Natural killer cell (primary cell): ENCODE results near the gene FNDC3B. TPM values are rescaled to one million over a fixed set of nuclear protein-coding genes. Genes with fewer than 3 reads are reported as not detected.
A peak's percentile ranks its signal among the peaks of the same experiment; 100 is the strongest.

ENCODE experiments used
- ATAC-seq, 3 donors: fragments of 150-1000 bp in 2 of 3; fragments of 200-7000 bp in 1 of 3; cut with Tn5 transposase; 1 replicate in 1 of 3; 2 replicates in 2 of 3; pipeline ENCODE4 v1.10.0; 2021; ENCODE audit warnings: mild to moderate bottlenecking in 2 of 3, moderate library complexity in 2 of 3
- DNase-seq, 2 donors: peaks; one replicate each; pipeline versions ENCODE4 v3.0.0 to v3.0.0-alpha.2; 2013 to 2021; ENCODE audit warnings: mixed read lengths in 1 of 2
- H3K27ac ChIP-seq: one replicate; pipeline ENCODE4 v1.5.1; 2013; ENCODE audit warnings: mild to moderate bottlenecking, low read length
- H3K27me3 ChIP-seq: one replicate; pipeline ENCODE4 v1.6.1; 2013; ENCODE audit warnings: low read length; ENCODE audit not compliant: control insufficient read depth, insufficient read depth
- H3K36me3 ChIP-seq: one replicate; pipeline ENCODE4 v1.6.1; 2013; ENCODE audit warnings: low read length; ENCODE audit not compliant: control insufficient read depth, insufficient read depth
- H3K4me1 ChIP-seq: one replicate; pipeline ENCODE4 v1.6.1; 2013; ENCODE audit warnings: low read length; ENCODE audit not compliant: control insufficient read depth, insufficient read depth
- H3K4me3 ChIP-seq: one replicate; pipeline ENCODE4 v1.5.1; 2013; ENCODE audit warnings: low read length
- H3K9me3 ChIP-seq: one replicate; pipeline ENCODE4 v1.6.1; 2013; ENCODE audit warnings: low read length; ENCODE audit not compliant: control insufficient read depth, insufficient read depth
- H3K27ac Mint-ChIP-seq, 2 donors: one replicate each; pipeline ENCODE4 v1.8.0; 2022; ENCODE audit warnings: mild to moderate bottlenecking in 2 of 2, mixed read lengths in 2 of 2, moderate library complexity in 1 of 2
- H3K27me3 Mint-ChIP-seq, 2 donors: one replicate each; pipeline ENCODE4 v1.8.0; 2022; ENCODE audit warnings: low read depth in 2 of 2, mixed read lengths in 2 of 2
- H3K36me3 Mint-ChIP-seq: one replicate; pipeline ENCODE4 v1.8.0; 2022; ENCODE audit warnings: mixed read lengths
- H3K4me1 Mint-ChIP-seq, 2 donors: one replicate each; pipeline ENCODE4 v1.8.0; 2022; ENCODE audit warnings: mixed read lengths in 2 of 2
- H3K4me3 Mint-ChIP-seq: one replicate; pipeline ENCODE4 v1.8.0; 2022; ENCODE audit warnings: mild to moderate bottlenecking, moderate library complexity, mixed read lengths
- H3K9me3 Mint-ChIP-seq, 2 donors: one replicate each; pipeline ENCODE4 v1.8.0; 2022; ENCODE audit warnings: mixed read lengths in 2 of 2
- WGBS: methylation state at CpG from one replicate; pipeline ENCODE4 v1.1.7; 2013; ENCODE audit warnings: missing lambda C conversion rate; ENCODE audit not compliant: insufficient coverage; 5-methylcytosine and 5-hydroxymethylcytosine counted together
- intact Hi-C: fragments of 100-400 bp; cut with micrococcal nuclease; formaldehyde crosslinking; loops from one replicate; pipeline ENCODE4 v1.14.2; 2022
- total RNA-seq, 4 donors: library from RNA; stranded (reverse); fragments of 120-200 nt in 1 of 4; gene quantifications; one replicate each; pipeline versions ENCODE4 v1.2.3 to v1.2.4, GENCODE V29; 2013 to 2022
- TF ChIP-seq, protein P1 (sequence below): fragments of 200-600 bp; IDR thresholded peaks from one replicate; pipeline ENCODE4 v1.8.0; 2022; ENCODE audit warnings: antibody characterized with exemption

The FNDC3B gene
- total RNA-seq, 3 donors from 2014 or later (not counting 1 experiment from before 2014, with no cell fraction given): 154 to 214 (median 206) TPM

DNA sequence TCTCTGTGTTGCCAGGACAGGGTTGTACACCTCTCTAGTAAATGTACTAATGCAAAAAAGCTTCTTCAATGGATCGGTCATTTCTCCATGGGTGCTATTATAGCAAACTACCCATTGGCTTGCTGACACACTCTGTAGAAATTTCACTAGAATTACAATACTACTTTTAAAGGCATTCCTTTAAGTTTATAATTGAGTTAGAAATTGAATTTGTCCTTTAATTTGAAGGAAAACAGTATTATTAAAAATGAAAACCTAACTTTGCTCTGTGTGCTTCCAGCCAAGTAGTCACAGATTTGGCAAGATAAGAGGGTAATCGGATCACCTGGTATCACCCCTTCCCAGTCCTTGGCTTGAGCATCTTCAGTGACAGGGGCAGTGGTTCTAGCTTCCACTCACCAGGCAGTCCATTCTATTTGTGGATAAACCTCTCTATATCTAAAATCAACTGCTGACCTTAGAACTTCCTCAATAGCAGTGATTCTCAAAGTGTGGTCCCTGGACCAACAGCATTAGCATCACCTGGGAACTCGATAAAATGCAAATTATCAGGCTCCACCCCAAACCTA is 315.6 kb downstream of the FNDC3B start:
- peaks cover 44% of the 10 kb centered on the region for H3K36me3 ChIP-seq
- Mint-ChIP-seq H3K4me3 (no peak overlapping the region), H3K36me3 (peaks cover 25% of the 10 kb centered on the region), H3K27ac (no peak overlapping the region), H3K27me3 (no peaks in the 10 kb centered on the region), H3K4me1 (peaks cover 38 to 46% of the 10 kb centered on the region in 2 donors), H3K9me3 (no peaks in the 10 kb centered on the region)
- H3K27me3 ChIP-seq: no peaks in the 10 kb centered on the region
- H3K9me3 ChIP-seq: no peaks in the 10 kb centered on the region
- 96% methylated on average over 3 of the region's 3 CpGs for WGBS
- DNase-seq (no peak), ATAC-seq (no peak)
- intact Hi-C loops: no loop called here
- H3K4me3 ChIP-seq: no peak overlapping the region
- no peak overlapping the region for H3K27ac ChIP-seq
- TF ChIP-seq, protein P1, sequence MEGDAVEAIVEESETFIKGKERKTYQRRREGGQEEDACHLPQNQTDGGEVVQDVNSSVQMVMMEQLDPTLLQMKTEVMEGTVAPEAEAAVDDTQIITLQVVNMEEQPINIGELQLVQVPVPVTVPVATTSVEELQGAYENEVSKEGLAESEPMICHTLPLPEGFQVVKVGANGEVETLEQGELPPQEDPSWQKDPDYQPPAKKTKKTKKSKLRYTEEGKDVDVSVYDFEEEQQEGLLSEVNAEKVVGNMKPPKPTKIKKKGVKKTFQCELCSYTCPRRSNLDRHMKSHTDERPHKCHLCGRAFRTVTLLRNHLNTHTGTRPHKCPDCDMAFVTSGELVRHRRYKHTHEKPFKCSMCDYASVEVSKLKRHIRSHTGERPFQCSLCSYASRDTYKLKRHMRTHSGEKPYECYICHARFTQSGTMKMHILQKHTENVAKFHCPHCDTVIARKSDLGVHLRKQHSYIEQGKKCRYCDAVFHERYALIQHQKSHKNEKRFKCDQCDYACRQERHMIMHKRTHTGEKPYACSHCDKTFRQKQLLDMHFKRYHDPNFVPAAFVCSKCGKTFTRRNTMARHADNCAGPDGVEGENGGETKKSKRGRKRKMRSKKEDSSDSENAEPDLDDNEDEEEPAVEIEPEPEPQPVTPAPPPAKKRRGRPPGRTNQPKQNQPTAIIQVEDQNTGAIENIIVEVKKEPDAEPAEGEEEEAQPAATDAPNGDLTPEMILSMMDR: no peak
- H3K4me1 ChIP-seq: no peaks in the 10 kb centered on the region

DNA sequence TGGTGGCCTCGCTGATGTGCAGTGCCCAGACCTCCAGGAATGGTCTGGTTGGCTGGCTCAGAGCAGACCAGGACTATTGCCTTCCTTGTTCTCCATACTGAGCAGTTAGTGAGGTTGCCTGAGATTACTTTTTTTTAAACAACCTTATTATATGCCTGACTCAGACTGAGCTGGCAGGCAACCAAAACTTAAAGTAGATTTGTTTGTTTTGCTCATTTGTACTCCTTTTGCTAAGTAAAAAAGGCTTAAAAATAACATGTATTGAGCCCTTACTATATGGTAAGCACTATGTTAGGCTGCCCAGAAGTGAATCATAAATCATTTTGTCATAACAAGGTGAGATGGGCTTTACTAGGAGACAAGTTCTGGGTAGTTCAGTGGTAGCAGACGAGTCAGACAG is 316.5 kb downstream of the FNDC3B start:
- H3K36me3 ChIP-seq: peaks cover 37% of the 10 kb centered on the region
- H3K9me3 ChIP-seq: no peaks in the 10 kb centered on the region
- no peak overlapping the region for H3K27ac ChIP-seq
- DNase-seq (no peak), ATAC-seq (no peak)
- Mint-ChIP-seq H3K27me3 (no peaks in the 10 kb centered on the region), H3K9me3 (no peaks in the 10 kb centered on the region), H3K36me3 (peaks cover 24% of the 10 kb centered on the region), H3K27ac (peak overlapping the region; percentile 23 to 70), H3K4me3 (no peak overlapping the region), H3K4me1 (peaks cover 36 to 50% of the 10 kb centered on the region in 2 donors)
- no peak overlapping the region for H3K4me3 ChIP-seq
- no peaks in the 10 kb centered on the region for H3K27me3 ChIP-seq
- WGBS: 100% methylated on average over 2 of the region's 2 CpGs
- H3K4me1 ChIP-seq: no peaks in the 10 kb centered on the region
- intact Hi-C loops: no loop called here
- TF ChIP-seq, protein P1: no peak

DNA sequence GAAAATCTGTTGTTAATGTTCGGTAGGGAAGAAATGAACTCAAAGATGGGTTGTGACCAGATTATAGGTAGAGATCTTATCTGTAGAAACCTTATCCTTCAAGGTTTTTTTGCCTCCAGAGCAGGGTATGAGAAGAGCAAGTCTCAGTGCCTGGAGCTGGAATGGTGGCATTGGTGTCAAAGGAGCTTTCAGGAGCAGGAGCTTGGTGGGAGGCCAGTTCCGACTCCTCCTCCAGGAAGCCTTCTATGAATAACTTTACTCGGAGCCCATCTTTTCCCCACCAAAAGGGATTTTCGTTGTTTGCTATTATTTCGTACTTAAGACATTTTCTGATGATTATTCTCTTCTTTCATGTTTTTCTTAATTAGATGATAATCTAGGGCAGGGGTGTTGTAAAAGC is 317.0 kb downstream of the FNDC3B start:
- TF ChIP-seq, protein P1: no peak
- Mint-ChIP-seq H3K27ac (peak overlapping the region; percentile 51 to 70), H3K4me3 (no peak overlapping the region), H3K9me3 (no peaks in the 10 kb centered on the region), H3K4me1 (peaks cover 35 to 44% of the 10 kb centered on the region in 2 donors), H3K36me3 (peaks cover 24% of the 10 kb centered on the region), H3K27me3 (no peaks in the 10 kb centered on the region)
- no peak overlapping the region for H3K4me3 ChIP-seq
- peaks cover 35% of the 10 kb centered on the region for H3K36me3 ChIP-seq
- no peak overlapping the region for H3K27ac ChIP-seq
- no peaks in the 10 kb centered on the region for H3K4me1 ChIP-seq
- intact Hi-C loops: no loop called here
- 94% methylated on average over 4 of the region's 5 CpGs for WGBS
- H3K27me3 ChIP-seq: no peaks in the 10 kb centered on the region
- no peak for ATAC-seq
- H3K9me3 ChIP-seq: no peaks in the 10 kb centered on the region
- DNase-seq: no peak
